Colonic mucosa (tissue), 4 donors: ENCODE results near the gene GRPR. TPM values are rescaled to one million over a fixed set of nuclear protein-coding genes. Genes with fewer than 3 reads are reported as not detected.

ENCODE experiments used
- DNase-seq: peaks from one replicate; pipeline ENCODE4 v3.0.0-alpha.2; 2020
- H3K27ac ChIP-seq: fragments of 200-600 bp; one replicate; pipeline ENCODE4 v1.8.0; 2021
- H3K27me3 ChIP-seq: fragments of 200-600 bp; one replicate; pipeline ENCODE4 v1.8.0; 2021
- H3K36me3 ChIP-seq: fragments of 200-600 bp; one replicate; pipeline ENCODE4 v1.8.0; 2021
- H3K4me1 ChIP-seq: fragments of 200-600 bp; one replicate; pipeline ENCODE4 v1.8.0; 2021; ENCODE audit warnings: mild to moderate bottlenecking
- H3K4me3 ChIP-seq: fragments of 200-600 bp; one replicate; pipeline ENCODE4 v1.8.0; 2021
- H3K9ac ChIP-seq, 2 donors: one replicate each; pipeline ENCODE4 v1.7.0; 2013; ENCODE audit warnings: control low read depth in 2 of 2, low read depth in 2 of 2, low read length in 2 of 2
- H3K9me3 ChIP-seq: fragments of 200-600 bp; one replicate; pipeline ENCODE4 v1.8.0; 2021
- CTCF ChIP-seq: fragments of 200-600 bp; IDR thresholded peaks from one replicate; pipeline ENCODE4 v1.8.0; 2022; ENCODE audit warnings: antibody characterized with exemption, mild to moderate bottlenecking
- intact Hi-C: fragments of 100-400 bp; cut with DNase I; formaldehyde crosslinking; loops from one replicate; pipeline ENCODE4 v1.14.1; 2022
- total RNA-seq, 2 donors: library from RNA; stranded (reverse); fragmentation: NEBNext Ultra II Directional in 1 of 2; extraction: Animal tissue kit (Norgen Biotek cat#: 25700) in 1 of 2; gene quantifications; one replicate each; pipeline ENCODE4 v1.2.1, GENCODE V29; 2021
- donor health status: healthy.
- donor health status: DM: no; HTN: no; CAD: no.
- donor health status: DM: no; HTN: no; CAD: no.

The GRPR gene
- not detected for total RNA-seq

DNA sequence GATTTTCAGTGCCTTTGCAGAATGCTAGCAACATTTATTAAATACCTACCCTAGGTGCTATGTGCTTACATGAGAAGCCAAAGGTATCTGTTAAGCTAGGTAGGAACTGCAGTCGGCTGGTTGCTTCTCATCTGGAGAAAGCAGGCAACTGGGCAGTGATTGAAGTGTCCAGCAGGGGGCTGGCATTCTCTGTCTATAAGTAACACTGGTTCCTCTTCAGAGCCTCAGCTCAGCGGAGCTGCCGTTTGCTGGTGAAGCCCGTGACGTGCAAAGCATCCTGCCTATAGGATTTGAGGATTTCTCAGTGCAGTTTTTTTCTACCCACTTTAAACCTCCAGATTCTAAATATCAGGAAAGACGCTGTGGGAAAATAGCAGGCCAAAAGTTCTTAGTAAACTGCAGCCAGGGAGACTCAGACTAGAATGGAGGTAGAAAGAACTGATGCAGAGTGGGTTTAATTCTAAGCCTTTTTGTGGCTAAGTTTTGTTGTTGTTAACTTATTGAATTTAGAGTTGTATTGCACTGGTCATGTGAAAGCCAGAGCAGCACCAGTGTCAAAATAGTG is at the start of gene GRPR:
TSS of gene GRPR (plus strand) at position 344 of the 565 bp plus-strand sequence. CDS start 389 bp downstream, outside the sequence.
- Histone ChIP-seq H3K27me3 (no peaks in the 10 kb centered on the region), H3K4me3 (no peak within 1 kb of the TSS), H3K9me3 (no peaks in the 10 kb centered on the region), H3K4me1 (no peaks in the 10 kb centered on the region), H3K36me3 (no peaks in the 10 kb centered on the region), H3K9ac (no peak within 1 kb of the TSS), H3K27ac (no peak within 1 kb of the TSS)
- intact Hi-C loops = no loop called here
- peak; percentile 79 for DNase-seq
- peak; percentile 83 for TF ChIP-seq CTCF

DNA sequence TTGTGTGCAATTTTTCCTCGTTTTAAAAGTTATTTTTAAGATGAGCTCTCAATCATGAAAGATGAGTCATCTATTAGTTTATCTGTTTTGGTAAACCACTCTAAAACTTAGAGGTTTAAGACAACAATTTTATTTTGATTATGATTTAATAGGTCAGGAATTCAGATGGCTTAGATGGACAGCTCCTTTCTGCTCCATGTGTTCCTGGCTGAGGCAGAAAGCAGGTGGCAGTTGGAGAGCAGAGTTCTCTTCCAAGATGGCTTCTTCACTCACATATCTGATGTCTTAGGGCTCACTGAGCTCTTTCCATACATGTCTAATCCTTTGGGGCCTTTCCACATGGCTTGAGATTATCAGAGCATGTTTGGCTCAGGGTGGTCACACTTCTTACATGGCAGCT is 48.3 kb upstream of the GRPR start:
- intact Hi-C loops = no loop called here
- DNase-seq = no peak
- no peak overlapping the region for H3K4me3 ChIP-seq
- no peaks in the 10 kb centered on the region for H3K9me3 ChIP-seq
- no peak overlapping the region for H3K9ac ChIP-seq
- H3K27me3 ChIP-seq = no peaks in the 10 kb centered on the region
- H3K4me1 ChIP-seq = no peaks in the 10 kb centered on the region
- TF ChIP-seq CTCF = no peak
- no peak overlapping the region for H3K27ac ChIP-seq
- no peaks in the 10 kb centered on the region for H3K36me3 ChIP-seq

- intact Hi-C loops = no loop called here
- H3K4me3 ChIP-seq = no peak overlapping the region
- H3K27ac ChIP-seq = no peak overlapping the region
- no peaks in the 10 kb centered on the region for H3K4me1 ChIP-seq
- no peak overlapping the region for H3K9ac ChIP-seq
- H3K9me3 ChIP-seq = no peaks in the 10 kb centered on the region
- no peaks in the 10 kb centered on the region for H3K27me3 ChIP-seq
- H3K36me3 ChIP-seq = no peaks in the 10 kb centered on the region
- no peak for TF ChIP-seq CTCF
- no peak for DNase-seq
Measured at GRCh38 chrX:16076834-16077233, 46.5 kb upstream of the GRPR start.

DNA sequence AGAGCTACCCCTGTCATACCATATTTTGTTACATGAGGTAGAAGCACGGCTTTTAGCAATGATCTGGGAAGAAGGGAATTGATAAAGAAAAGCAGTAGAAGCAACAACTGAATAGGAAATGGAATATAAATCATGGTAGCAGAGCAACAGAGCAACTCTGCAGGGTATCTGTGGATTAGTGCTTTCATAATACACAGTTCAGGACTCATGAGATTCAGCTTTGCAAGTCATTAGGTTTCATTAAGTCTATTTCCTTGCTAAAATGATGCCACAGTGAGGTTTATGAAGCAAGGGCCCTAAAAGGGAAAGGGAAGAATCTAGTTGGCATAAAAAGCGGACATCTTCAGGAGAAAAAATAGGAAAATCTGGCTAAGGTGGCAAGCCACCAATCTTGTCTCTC is 45.6 kb upstream of the GRPR start:
- Histone ChIP-seq H3K9ac (no peak overlapping the region), H3K27ac (no peak overlapping the region), H3K4me3 (no peak overlapping the region), H3K4me1 (no peaks in the 10 kb centered on the region), H3K36me3 (no peaks in the 10 kb centered on the region), H3K27me3 (no peaks in the 10 kb centered on the region), H3K9me3 (no peaks in the 10 kb centered on the region)
- intact Hi-C loops = no loop called here
- TF ChIP-seq CTCF = no peak
- no peak for DNase-seq

- TF ChIP-seq CTCF = no peak
- intact Hi-C loops = no loop called here
- Histone ChIP-seq H3K4me1 (no peaks in the 10 kb centered on the region), H3K36me3 (no peaks in the 10 kb centered on the region), H3K9ac (no peak overlapping the region), H3K9me3 (no peaks in the 10 kb centered on the region), H3K27ac (no peak overlapping the region), H3K27me3 (no peaks in the 10 kb centered on the region), H3K4me3 (no peak overlapping the region)
- DNase-seq = no peak
Measured at GRCh38 chrX:16081357-16081756, 42.0 kb upstream of the GRPR start.
